A549 treated with AZD9567 at 1 μM for 4 hours (cell line): ENCODE measurements around the gene MOB3B. TPM values are rescaled to one million over a fixed set of nuclear protein-coding genes. Genes with fewer than 3 reads are reported as not detected.

Experiments
- total RNA-seq: library from RNA; stranded (reverse); fragments of 200-300 nt; extraction: Qiagen RNA extraction; gene quantifications from 5 replicates; pipeline ENCODE4 v1.2.3, GENCODE V29; 2022; ENCODE audit not compliant: insufficient read depth

MOB3B gene
- total RNA-seq, result 6.8 to 11.0 TPM (median 7.5 TPM) in 5 replicates

GRCh38 chr9:27529316-27530278 is at the start of gene MOB3B:
TSS of gene MOB3B (minus strand) at chr9:27529814. CDS start at chr9:27455550, 74,264 bp downstream.

DNA sequence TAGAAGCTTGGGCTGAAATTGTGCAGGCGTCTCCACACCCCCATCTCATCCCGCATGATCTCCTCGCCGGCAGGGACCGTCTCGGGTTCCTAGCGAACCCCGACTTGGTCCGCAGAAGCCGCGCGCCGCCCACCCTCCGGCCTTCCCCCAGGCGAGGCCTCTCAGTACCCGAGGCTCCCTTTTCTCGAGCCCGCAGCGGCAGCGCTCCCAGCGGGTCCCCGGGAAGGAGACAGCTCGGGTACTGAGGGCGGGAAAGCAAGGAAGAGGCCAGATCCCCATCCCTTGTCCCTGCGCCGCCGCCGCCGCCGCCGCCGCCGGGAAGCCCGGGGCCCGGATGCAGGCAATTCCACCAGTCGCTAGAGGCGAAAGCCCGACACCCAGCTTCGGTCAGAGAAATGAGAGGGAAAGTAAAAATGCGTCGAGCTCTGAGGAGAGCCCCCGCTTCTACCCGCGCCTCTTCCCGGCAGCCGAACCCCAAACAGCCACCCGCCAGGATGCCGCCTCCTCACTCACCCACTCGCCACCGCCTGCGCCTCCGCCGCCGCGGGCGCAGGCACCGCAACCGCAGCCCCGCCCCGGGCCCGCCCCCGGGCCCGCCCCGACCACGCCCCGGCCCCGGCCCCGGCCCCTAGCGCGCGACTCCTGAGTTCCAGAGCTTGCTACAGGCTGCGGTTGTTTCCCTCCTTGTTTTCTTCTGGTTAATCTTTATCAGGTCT is 43.5 kb upstream of the MOB3B start, which contains the start of gene C9orf72:
Gene C9orf72, minus strand, starts transcription at position 564 of the 716 bp plus-strand sequence. CDS start 6,361 bp downstream, outside the sequence.

GRCh38 chr9:27524236-27524635 is 5.4 kb downstream of the MOB3B start, which contains the start of gene IFNK:
TSS of gene IFNK (plus strand) at chr9:27524290. CDS start at chr9:27524337, 47 bp downstream.

DNA sequence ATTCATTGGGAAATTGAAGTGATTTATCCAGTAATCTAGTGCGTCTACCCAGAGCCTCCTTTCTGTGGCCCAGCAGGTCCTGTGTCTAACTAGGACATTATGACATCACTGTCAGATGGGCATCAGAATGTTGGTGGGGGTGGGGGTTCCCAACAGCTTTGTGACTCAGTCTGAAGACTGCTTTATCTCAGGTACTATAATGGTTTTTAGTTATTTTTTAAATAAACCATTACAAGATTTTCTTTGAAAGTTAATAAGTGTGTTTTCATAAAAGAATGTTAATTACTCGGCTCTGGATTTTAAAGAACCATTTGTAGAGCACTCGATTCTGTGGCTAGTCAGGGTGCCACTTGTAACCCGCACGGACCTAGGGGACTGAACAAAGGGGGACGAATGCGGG is 232.6 kb downstream of the MOB3B start, which contains the start of gene EQTN:
Gene EQTN, minus strand, starts transcription at position 101 of the 400 bp plus-strand sequence. Its CDS starts 95 bp downstream, at position 6.

Other genes starting within 250 kb of the MOB3B start
- gene EQTN, start 232.7 kb downstream of the MOB3B start, total RNA-seq, result not detected in 5 replicates
- gene IFNK, start 5.5 kb downstream of the MOB3B start, total RNA-seq, result not detected in 5 replicates
- gene C9orf72, start 43.7 kb upstream of the MOB3B start, total RNA-seq, result 3.4 to 5.4 TPM (median 4.8 TPM) in 5 replicates